ENCODE measurements around the gene ESR1. TPM values are rescaled to one million over a fixed set of nuclear protein-coding genes. Genes with fewer than 3 reads are reported as not detected.
A peak's percentile ranks its signal among the peaks of the same experiment; 100 is the strongest.

The ESR1 gene
- total and polyA plus RNA-seq, 2 experiments from 2014 or later = 1.6 to 5.1 TPM

DNA sequence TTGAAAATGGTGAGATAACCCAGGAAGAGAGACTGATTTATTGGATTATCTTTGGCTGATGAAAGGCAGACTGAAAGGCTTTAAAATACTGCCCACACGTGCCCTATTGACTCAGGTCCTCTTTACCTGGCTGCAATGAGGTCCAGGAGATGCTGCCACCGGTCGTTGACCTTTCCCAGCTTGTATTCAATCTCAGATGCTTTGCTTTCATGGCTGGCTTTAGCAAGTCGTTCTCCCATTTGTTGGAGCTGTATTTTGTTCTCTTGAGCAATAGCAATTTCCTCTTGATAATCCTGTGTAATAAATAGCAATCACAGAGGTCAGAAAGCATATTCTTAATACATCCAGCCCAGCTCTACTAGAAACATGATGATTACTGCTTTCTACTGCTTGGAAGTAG is 368.8 kb downstream of the ESR1 start:
- Histone ChIP-seq H3K27ac (no peak overlapping the region), H3K4me3 (no peak overlapping the region), H3K9me3 (ENCODE audit: low read depth) (no peaks in the 10 kb centered on the region), H3K4me1 (ENCODE audit: low read depth) (peaks cover 15% of the 10 kb centered on the region), H3K27me3 (no peaks in the 10 kb centered on the region), H3K36me3 (peaks cover 10% of the 10 kb centered on the region)
- DNase-seq (ENCODE audit: low read depth in 1 of 2, low spot score in 1 of 2) = peak in 1 of 2 donors; percentile 29
- TF ChIP-seq, protein P1, sequence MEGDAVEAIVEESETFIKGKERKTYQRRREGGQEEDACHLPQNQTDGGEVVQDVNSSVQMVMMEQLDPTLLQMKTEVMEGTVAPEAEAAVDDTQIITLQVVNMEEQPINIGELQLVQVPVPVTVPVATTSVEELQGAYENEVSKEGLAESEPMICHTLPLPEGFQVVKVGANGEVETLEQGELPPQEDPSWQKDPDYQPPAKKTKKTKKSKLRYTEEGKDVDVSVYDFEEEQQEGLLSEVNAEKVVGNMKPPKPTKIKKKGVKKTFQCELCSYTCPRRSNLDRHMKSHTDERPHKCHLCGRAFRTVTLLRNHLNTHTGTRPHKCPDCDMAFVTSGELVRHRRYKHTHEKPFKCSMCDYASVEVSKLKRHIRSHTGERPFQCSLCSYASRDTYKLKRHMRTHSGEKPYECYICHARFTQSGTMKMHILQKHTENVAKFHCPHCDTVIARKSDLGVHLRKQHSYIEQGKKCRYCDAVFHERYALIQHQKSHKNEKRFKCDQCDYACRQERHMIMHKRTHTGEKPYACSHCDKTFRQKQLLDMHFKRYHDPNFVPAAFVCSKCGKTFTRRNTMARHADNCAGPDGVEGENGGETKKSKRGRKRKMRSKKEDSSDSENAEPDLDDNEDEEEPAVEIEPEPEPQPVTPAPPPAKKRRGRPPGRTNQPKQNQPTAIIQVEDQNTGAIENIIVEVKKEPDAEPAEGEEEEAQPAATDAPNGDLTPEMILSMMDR (IDR thresholded peaks at IDR 0.05; ENCODE audit: low read depth, low read length) = no peak
